Suppressor macrophage treated with lipopolysaccharide for 1 hour (primary cell): ENCODE measurements around the gene FBH1.
"Not testable (repeated sequence)": the region's sequence is repeated elsewhere in the genome, so short reads cannot be mapped to it uniquely, and the experiment has no call there.

ENCODE experiments used
- DNase-seq, 3 donors: peaks; one replicate each; pipeline ENCODE4 v3.0.0-alpha.2; 2020 to 2022

The FBH1 gene

GRCh38 chr10:5942474-5942873, 52.4 kb downstream of the FBH1 start:
- peak; percentile 79 to 89 (median 80) for DNase-seq

DNA sequence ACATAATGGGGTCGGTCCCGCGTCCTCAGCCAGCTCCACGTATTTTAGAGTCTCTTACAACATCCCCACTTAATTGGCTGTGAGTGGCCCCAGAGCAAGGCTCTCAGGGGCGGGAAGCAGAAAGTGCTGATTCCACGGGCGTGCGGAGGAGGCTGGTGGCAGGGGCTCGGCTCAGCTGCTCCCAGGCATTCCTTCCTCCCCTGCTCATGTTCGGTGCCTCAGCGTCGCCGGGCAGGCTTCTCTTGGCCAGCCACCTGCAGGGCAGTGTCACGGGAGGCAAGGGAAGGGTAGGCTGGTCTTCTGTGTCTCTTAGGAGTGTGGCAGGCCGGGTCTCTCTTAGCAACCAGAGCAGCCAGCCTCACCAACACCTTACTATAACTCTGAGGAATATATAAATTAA, 53.5 kb downstream of the FBH1 start:
- DNase-seq = no peak

GRCh38 chr10:5944389-5945189, 54.5 kb downstream of the FBH1 start:
- DNase-seq = peak in 2 of 3 donors; percentile 25 to 51

DNA sequence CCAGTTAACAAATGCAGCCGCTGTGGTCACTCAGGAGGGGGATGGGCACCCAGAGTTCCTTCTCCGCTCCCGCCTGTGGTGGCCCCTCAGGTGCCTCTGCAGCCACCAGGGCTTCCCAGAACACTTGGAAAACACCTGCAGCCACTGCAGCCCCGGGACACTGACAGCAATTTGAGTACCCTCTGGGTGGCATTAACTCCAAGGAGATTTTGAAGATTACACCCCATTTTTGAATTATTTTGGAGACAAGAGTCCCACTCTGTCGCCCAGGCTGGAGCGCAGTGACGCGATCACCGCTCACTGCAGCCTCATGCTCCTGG, 55.1 kb downstream of the FBH1 start:
- DNase-seq = no peak

DNA sequence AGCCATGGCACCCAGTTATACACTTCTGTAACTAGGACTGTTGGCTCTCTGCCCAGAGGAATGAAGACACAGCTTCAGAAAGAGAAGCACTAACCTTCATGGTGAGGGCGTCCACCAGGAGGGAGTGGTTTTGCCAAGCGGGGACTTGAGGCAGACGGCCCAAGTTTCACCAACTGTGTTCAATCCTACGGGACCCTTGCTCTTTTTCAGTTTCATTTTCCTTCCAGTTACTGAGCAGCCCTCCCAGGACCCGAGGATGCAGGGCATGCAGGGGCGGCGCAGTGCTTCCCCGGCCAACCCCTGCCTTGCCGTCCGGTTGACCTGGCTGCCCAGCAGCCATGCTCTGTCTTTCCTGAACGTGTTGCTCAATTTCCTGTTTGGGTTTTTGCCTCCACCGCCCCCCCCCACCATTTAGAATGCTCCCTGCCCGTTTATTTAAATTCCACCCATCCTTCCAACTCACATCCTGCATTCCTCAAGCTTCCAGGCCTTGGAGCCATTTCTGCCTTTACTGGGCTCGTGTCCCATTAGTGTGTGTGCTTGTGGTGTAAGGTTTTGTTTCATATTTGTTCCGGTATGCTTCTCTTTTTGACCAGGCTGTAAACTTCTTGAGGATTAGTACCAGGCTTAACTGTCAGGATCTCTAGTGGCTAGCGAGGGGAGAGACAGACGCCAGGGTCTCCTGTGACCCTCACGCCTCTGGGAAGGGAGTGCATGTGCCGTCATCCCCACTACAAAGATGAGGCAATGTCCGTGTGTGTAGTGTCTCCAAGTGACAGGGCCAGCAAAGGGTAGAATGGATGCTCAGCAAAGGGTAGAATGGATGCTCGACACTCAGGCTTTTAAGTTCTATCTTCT, 55.7 kb downstream of the FBH1 start:
- peak; percentile 29 to 51 (median 46) for DNase-seq

GRCh38 chr10:5946419-5946775, 56.4 kb downstream of the FBH1 start:
- DNase-seq = not testable (repeated sequence)

- DNase-seq = no peak
Observed at GRCh38 chr10:5946786-5947185, 56.7 kb downstream of the FBH1 start.

DNA sequence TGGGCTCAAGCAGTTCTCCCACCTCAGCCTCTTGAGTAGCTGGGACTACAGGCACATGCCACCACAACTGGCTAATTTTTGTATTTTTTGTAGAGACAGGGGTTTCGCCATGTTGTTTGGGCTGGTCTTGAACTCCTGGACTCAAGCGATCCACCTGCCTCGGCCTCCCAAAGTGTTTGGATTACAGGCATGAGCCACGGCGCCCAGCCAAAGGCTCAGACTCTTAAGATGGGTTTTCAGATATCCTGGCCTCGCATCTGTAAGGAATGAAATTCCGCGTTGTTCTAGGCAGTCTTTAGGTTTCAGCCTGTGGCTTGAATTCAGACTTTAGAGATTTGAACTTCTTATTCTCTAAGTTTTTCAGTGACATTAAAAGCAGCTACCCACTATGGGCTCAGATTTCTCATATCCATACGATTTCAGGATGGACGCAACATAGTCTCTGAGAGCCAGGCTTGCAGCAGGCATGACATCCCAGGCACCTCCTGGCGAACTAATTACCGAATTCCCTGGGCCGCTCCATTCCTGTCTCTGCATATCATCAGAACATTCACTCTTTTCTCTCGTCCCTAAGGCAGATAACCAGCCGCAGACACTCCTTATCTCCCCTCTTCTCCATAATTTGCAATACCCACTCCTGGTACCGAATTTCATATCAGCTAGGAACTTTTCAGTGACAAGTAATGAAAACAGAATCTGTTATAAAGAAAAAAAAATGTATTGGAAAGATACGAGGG, 57.6 kb downstream of the FBH1 start:
- no peak for DNase-seq

DNA sequence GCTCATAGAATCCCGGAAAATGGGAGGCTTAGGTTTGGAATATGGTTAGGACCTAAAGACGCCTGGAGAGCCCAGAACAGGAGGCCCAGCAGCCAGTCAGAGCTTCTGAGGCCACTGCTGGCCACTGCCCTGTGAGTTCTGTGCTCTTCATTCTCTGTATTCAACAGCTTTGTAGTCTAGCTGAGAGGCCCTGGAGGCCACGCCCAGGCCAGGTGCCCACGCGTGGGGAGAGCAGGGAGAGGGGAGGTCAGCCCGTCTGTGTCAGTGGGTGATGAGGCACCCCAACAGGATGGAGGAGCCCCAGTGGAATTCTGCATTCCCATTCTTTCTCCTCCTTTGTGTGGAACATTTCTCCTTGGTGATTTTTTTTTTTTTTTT, 58.2 kb downstream of the FBH1 start:
- DNase-seq = no peak

- DNase-seq = peak; percentile 71 to 82 (median 81)
Observed at GRCh38 chr10:5949009-5949759, 59.1 kb downstream of the FBH1 start.

- DNase-seq = peak; percentile 62 to 71 (median 69)
Observed at GRCh38 chr10:5951167-5951711, 61.2 kb downstream of the FBH1 start.

GRCh38 chr10:5951721-5952407, 61.8 kb downstream of the FBH1 start:
- no peak for DNase-seq

GRCh38 chr10:5952731-5953385, 62.8 kb downstream of the FBH1 start:
- no peak for DNase-seq

GRCh38 chr10:5953676-5954075, 63.6 kb downstream of the FBH1 start:
- peak in 1 of 3 donors; percentile 16 for DNase-seq

- DNase-seq = peak in 1 of 3 donors; percentile 16
Observed at GRCh38 chr10:5956146-5956936, 66.3 kb downstream of the FBH1 start.

- no peak for DNase-seq
Observed at GRCh38 chr10:5958077-5958476, 68.0 kb downstream of the FBH1 start.

GRCh38 chr10:5958675-5959074, 68.6 kb downstream of the FBH1 start:
- no peak for DNase-seq

- no peak for DNase-seq
Observed at GRCh38 chr10:5959142-5959541, 69.1 kb downstream of the FBH1 start.

- no peak for DNase-seq
Observed at GRCh38 chr10:5959581-5960069, 69.6 kb downstream of the FBH1 start.
